SK-N-MC (cell line): ENCODE results near the gene HOXA5.

Source experiments
- DNase-seq: peaks from one replicate; pipeline ENCODE4 v3.0.0-alpha.2; 2011; ENCODE audit warnings: low read depth, low spot score
- H3K27ac ChIP-seq: fragments of 200-600 bp; sonication (generic); 2 replicates; pipeline ENCODE4 v1.5.1; 2016; ENCODE audit warnings: mixed run types
- H3K36me3 ChIP-seq: fragments of 200-600 bp; sonication (generic); 2 replicates; pipeline ENCODE4 v1.6.1; 2017; ENCODE audit warnings: antibody characterized with exemption, low read length, mixed read lengths; ENCODE audit not compliant: insufficient read depth
- H3K4me3 ChIP-seq: fragments of 200-600 bp; sonication (generic); 2 replicates; pipeline ENCODE4 v1.5.1; 2016
- H3K9ac ChIP-seq: fragments of 200-600 bp; sonication (generic); 2 replicates; pipeline ENCODE4 v1.8.0; 2017; ENCODE audit warnings: mixed run types, mixed read lengths; ENCODE audit not compliant: insufficient read length
- H3K9me3 ChIP-seq: fragments of 200-600 bp; sonication (generic); 2 replicates; pipeline ENCODE4 v1.6.1; 2017; ENCODE audit warnings: low read depth, mild to moderate bottlenecking, antibody characterized with exemption, low read length, moderate library complexity, mixed read lengths
- EZH2 ChIP-seq: fragments of 200-600 bp; sonication (generic); IDR thresholded peaks from one replicate; pipeline ENCODE4 v1.6.1; 2017; ENCODE audit warnings: antibody characterized with exemption
- FOXP2 ChIP-seq: optimal IDR thresholded peaks from 2 replicates; pipeline ENCODE3; 2011; ENCODE audit warnings: mild to moderate bottlenecking, moderate library complexity; ENCODE audit not compliant: insufficient read depth; ENCODE audit errors: extremely low read length, control extremely low read depth
- POLR2AphosphoS5 ChIP-seq: IDR thresholded peaks from 2 replicates; pipeline ENCODE4 v1.6.1; 2012; ENCODE audit warnings: mild to moderate bottlenecking, low read depth, low read length, borderline replicate concordance

The HOXA5 gene

GRCh38 chr7:27152816-27153442 is 9.4 kb upstream of the HOXA5 start:
- DNase-seq: no peak
- no peaks in the 10 kb centered on the region for H3K36me3 ChIP-seq
- H3K9me3 ChIP-seq: no peaks in the 10 kb centered on the region
- TF ChIP-seq EZH2 (no peak), POLR2AphosphoS5 (no peak), FOXP2 (no peak)
- H3K9ac ChIP-seq: no peak overlapping the region
- H3K27ac ChIP-seq: no peak overlapping the region
- H3K4me3 ChIP-seq: peak overlapping the region; percentile 67; the same call in 1 of the 2 replicates

- DNase-seq: no peak
- H3K9ac ChIP-seq: no peak within 1 kb of the TSS
- no peak within 1 kb of the TSS for H3K27ac ChIP-seq
- no peaks in the 10 kb centered on the region for H3K9me3 ChIP-seq
- no peaks in the 10 kb centered on the region for H3K36me3 ChIP-seq
- TF ChIP-seq POLR2AphosphoS5 (no peak), EZH2 (no peak), FOXP2 (no peak)
- H3K4me3 ChIP-seq: peak within 1 kb of the TSS; percentile 69
Observed at GRCh38 chr7:27151931-27152815, 8.7 kb upstream of the HOXA5 start, which contains the start of gene HOXA3. HOXA3 (minus strand) TSS chr7:27152583; CDS start chr7:27110640, 41,943 bp downstream.

GRCh38 chr7:27151341-27151930 is 8.0 kb upstream of the HOXA5 start:
- no peak for DNase-seq
- no peak overlapping the region for H3K9ac ChIP-seq
- no peak for TF ChIP-seq FOXP2
- peak; percentile 55 for TF ChIP-seq EZH2
- TF ChIP-seq POLR2AphosphoS5: no peak
- no peaks in the 10 kb centered on the region for H3K36me3 ChIP-seq
- H3K4me3 ChIP-seq: peak overlapping the region; percentile 69
- H3K9me3 ChIP-seq: no peaks in the 10 kb centered on the region
- no peak overlapping the region for H3K27ac ChIP-seq

GRCh38 chr7:27150568-27151340 is 7.3 kb upstream of the HOXA5 start:
- Histone ChIP-seq H3K36me3 (no peaks in the 10 kb centered on the region), H3K4me3 (peak overlapping the region; percentile 69), H3K27ac (no peak overlapping the region), H3K9me3 (no peaks in the 10 kb centered on the region), H3K9ac (no peak overlapping the region)
- DNase-seq: no peak
- TF ChIP-seq POLR2AphosphoS5 (no peak), FOXP2 (no peak), EZH2 (no peak)

- no peaks in the 10 kb centered on the region for H3K36me3 ChIP-seq
- H3K4me3 ChIP-seq: no peak overlapping the region
- TF ChIP-seq POLR2AphosphoS5 (no peak), EZH2 (no peak), FOXP2 (no peak)
- H3K9me3 ChIP-seq: no peaks in the 10 kb centered on the region
- H3K27ac ChIP-seq: no peak overlapping the region
- DNase-seq: no peak
- H3K9ac ChIP-seq: no peak overlapping the region
Observed at GRCh38 chr7:27149842-27150567, 6.5 kb upstream of the HOXA5 start.

GRCh38 chr7:27148756-27149641 is 5.5 kb upstream of the HOXA5 start:
- Histone ChIP-seq H3K27ac (no peak overlapping the region), H3K4me3 (no peak overlapping the region), H3K36me3 (no peaks in the 10 kb centered on the region), H3K9me3 (no peaks in the 10 kb centered on the region), H3K9ac (no peak overlapping the region)
- DNase-seq: no peak
- no peak for TF ChIP-seq EZH2
- no peak for TF ChIP-seq FOXP2
- no peak for TF ChIP-seq POLR2AphosphoS5
